Astrocyte (in vitro differentiated cells and primary cell): ENCODE measurements around the gene CSF1. TPM values are rescaled to one million over a fixed set of nuclear protein-coding genes. Genes with fewer than 3 reads are reported as not detected.

Experiments used
- DNase-seq: peaks from one replicate; pipeline ENCODE4 v3.0.0-alpha.2; 2010; ENCODE audit warnings: low read depth
- FAIRE-seq: peaks from 2 replicates; lab custom pipeline; 2011; peaks lifted over from hg19 to GRCh38; lab: Jason Lieb, UNC
- H2AFZ ChIP-seq: 2 replicates; pipeline ENCODE4 v1.6.0; 2012; ENCODE audit warnings: low read depth, low read length, inconsistent platforms
- H3K27ac ChIP-seq: 2 replicates; pipeline ENCODE4 v1.5.1; 2011; ENCODE audit warnings: low read depth, low read length, inconsistent platforms
- H3K27me3 ChIP-seq: 2 replicates; pipeline ENCODE4 v1.6.0; 2011; ENCODE audit warnings: low read length, inconsistent platforms; ENCODE audit not compliant: insufficient read depth
- H3K36me3 ChIP-seq: 2 replicates; pipeline ENCODE4 v1.5.1; 2011; ENCODE audit warnings: low read length, inconsistent platforms; ENCODE audit not compliant: insufficient read depth
- H3K4me1 ChIP-seq: 2 replicates; pipeline ENCODE4 v1.5.1; 2011; ENCODE audit warnings: low read length, inconsistent platforms; ENCODE audit not compliant: insufficient read depth
- H3K4me2 ChIP-seq: 2 replicates; pipeline ENCODE4 v1.6.0; 2012; ENCODE audit warnings: low read length, inconsistent platforms
- H3K4me3 ChIP-seq: 2 replicates; pipeline ENCODE4 v1.5.1; 2011; ENCODE audit warnings: low read depth, mild to moderate bottlenecking, low read length, inconsistent platforms; ENCODE audit not compliant: insufficient read depth
- H3K79me2 ChIP-seq: 2 replicates; pipeline ENCODE4 v1.6.0; 2012; ENCODE audit warnings: mild to moderate bottlenecking, low read length, inconsistent platforms; ENCODE audit not compliant: insufficient read depth
- H3K9ac ChIP-seq: 2 replicates; pipeline ENCODE4 v1.6.0; 2012; ENCODE audit warnings: mild to moderate bottlenecking, low read length, inconsistent platforms
- H3K9me3 ChIP-seq: 2 replicates; pipeline ENCODE4 v1.5.1; 2012; ENCODE audit warnings: low read depth, mild to moderate bottlenecking, low read length, inconsistent platforms; ENCODE audit not compliant: insufficient read depth
- H4K20me1 ChIP-seq: 2 replicates; pipeline ENCODE4 v1.6.0; 2012; ENCODE audit warnings: low read length, inconsistent platforms; ENCODE audit not compliant: insufficient read depth
- H3K27ac Mint-ChIP-seq: one replicate; pipeline ENCODE4 v1.8.0; 2021; ENCODE audit warnings: mild to moderate bottlenecking, mixed read lengths; ENCODE audit not compliant: unreplicated experiment
- H3K27me3 Mint-ChIP-seq: one replicate; pipeline ENCODE4 v1.8.0; 2021; ENCODE audit warnings: low read depth, mixed read lengths; ENCODE audit not compliant: unreplicated experiment
- H3K36me3 Mint-ChIP-seq: one replicate; pipeline ENCODE4 v1.8.0; 2021; ENCODE audit warnings: low read depth, mixed read lengths; ENCODE audit not compliant: unreplicated experiment
- H3K4me1 Mint-ChIP-seq: one replicate; pipeline ENCODE4 v1.8.0; 2021; ENCODE audit warnings: low read depth, mixed read lengths; ENCODE audit not compliant: unreplicated experiment
- H3K4me3 Mint-ChIP-seq: one replicate; pipeline ENCODE4 v1.8.0; 2021; ENCODE audit warnings: mild to moderate bottlenecking, moderate library complexity, mixed read lengths; ENCODE audit not compliant: unreplicated experiment
- H3K9me3 Mint-ChIP-seq: one replicate; pipeline ENCODE4 v1.8.0; 2021; ENCODE audit warnings: mild to moderate bottlenecking, mixed read lengths; ENCODE audit not compliant: unreplicated experiment
- CTCF ChIP-seq: IDR thresholded peaks from 2 replicates; pipeline ENCODE4 v1.5.1; 2011; ENCODE audit warnings: low read depth, mild to moderate bottlenecking, inconsistent platforms, low read length, moderate library complexity; ENCODE audit not compliant: insufficient read depth
- EZH2 ChIP-seq: IDR thresholded peaks from 2 replicates; pipeline ENCODE4 v1.6.1; 2012; ENCODE audit warnings: mild to moderate bottlenecking, low read length, inconsistent platforms; ENCODE audit not compliant: insufficient read depth
- total RNA-seq: library from RNA; stranded (reverse); gene quantifications from 2 replicates; pipeline ENCODE4 v1.2.1, GENCODE V29; 2021

CSF1 gene
- total RNA-seq, 1 donor from 2014 or later, result 12.3 TPM

DNA sequence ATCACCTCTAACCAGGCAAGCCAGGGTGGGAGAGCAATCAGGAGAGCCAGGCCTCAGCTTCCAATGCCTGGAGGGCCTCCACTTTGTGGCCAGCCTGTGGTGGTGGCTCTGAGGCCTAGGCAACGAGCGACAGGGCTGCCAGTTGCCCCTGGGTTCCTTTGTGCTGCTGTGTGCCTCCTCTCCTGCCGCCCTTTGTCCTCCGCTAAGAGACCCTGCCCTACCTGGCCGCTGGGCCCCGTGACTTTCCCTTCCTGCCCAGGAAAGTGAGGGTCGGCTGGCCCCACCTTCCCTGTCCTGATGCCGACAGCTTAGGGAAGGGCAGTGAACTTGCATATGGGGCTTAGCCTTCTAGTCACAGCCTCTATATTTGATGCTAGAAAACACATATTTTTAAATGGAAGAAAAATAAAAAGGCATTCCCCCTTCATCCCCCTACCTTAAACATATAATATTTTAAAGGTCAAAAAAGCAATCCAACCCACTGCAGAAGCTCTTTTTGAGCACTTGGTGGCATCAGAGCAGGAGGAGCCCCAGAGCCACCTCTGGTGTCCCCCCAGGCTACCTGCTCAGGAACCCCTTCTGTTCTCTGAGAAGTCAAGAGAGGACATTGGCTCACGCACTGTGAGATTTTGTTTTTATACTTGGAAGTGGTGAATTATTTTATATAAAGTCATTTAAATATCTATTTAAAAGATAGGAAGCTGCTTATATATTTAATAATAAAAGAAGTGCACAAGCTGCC, 19.8 kb downstream of the CSF1 start:
- no peak overlapping the region for H3K9ac ChIP-seq
- TF ChIP-seq CTCF, result no peak
- no peak overlapping the region for H2AFZ ChIP-seq
- Mint-ChIP-seq H3K4me1 (peaks cover 37% of the 10 kb centered on the region), H3K9me3 (peaks cover 11% of the 10 kb centered on the region), H3K27ac (no peak overlapping the region), H3K27me3 (peaks cover 4% of the 10 kb centered on the region), H3K36me3 (peaks cover 23% of the 10 kb centered on the region), H3K4me3 (peak overlapping the region; percentile 45)
- no peaks in the 10 kb centered on the region for H3K79me2 ChIP-seq
- FAIRE-seq, result no peak
- H3K4me2 ChIP-seq, result no peak overlapping the region
- H3K4me1 ChIP-seq, result peaks cover 33% of the 10 kb centered on the region
- peaks cover 3% of the 10 kb centered on the region for H3K36me3 ChIP-seq
- no peaks in the 10 kb centered on the region for H3K9me3 ChIP-seq
- no peaks in the 10 kb centered on the region for H3K27me3 ChIP-seq
- no peak overlapping the region for H3K4me3 ChIP-seq
- no peak overlapping the region for H3K27ac ChIP-seq
- no peaks in the 10 kb centered on the region for H4K20me1 ChIP-seq
- no peak for DNase-seq

- Histone ChIP-seq H3K79me2 (no peaks in the 10 kb centered on the region), H3K36me3 (no peaks in the 10 kb centered on the region), H3K4me3 (no peak overlapping the region), H3K4me2 (no peak overlapping the region), H3K27ac (no peak overlapping the region), H3K9ac (no peak overlapping the region), H3K9me3 (no peaks in the 10 kb centered on the region), H2AFZ (no peak overlapping the region), H4K20me1 (no peaks in the 10 kb centered on the region), H3K27me3 (no peaks in the 10 kb centered on the region), H3K4me1 (peaks cover 33% of the 10 kb centered on the region)
- peaks cover 37% of the 10 kb centered on the region for H3K4me1 Mint-ChIP-seq
- H3K27me3 Mint-ChIP-seq, result peaks cover 5% of the 10 kb centered on the region
- peaks cover 15% of the 10 kb centered on the region for H3K36me3 Mint-ChIP-seq
- FAIRE-seq (no peak), DNase-seq (peak; percentile 68)
- peaks cover 9% of the 10 kb centered on the region for H3K9me3 Mint-ChIP-seq
- no peak for TF ChIP-seq CTCF
- no peak for TF ChIP-seq EZH2
- H3K4me3 Mint-ChIP-seq, result no peak overlapping the region
- H3K27ac Mint-ChIP-seq, result peak overlapping the region; percentile 85
Measured at GRCh38 chr1:109931189-109931731, 20.6 kb downstream of the CSF1 start.
